NB4 (cell line): ENCODE results near the gene GRIN2D.

Experiments used
- DNase-seq: peaks from one replicate; pipeline ENCODE4 v3.0.0; 2010; ENCODE audit warnings: low read depth
- H3K4me3 ChIP-seq: one replicate; pipeline ENCODE4 v1.5.1; 2011; ENCODE audit warnings: mild to moderate bottlenecking, low read depth, low read length, moderate library complexity
- MYC ChIP-seq: IDR thresholded peaks from 2 replicates; pipeline ENCODE4 v1.6.1; 2011; ENCODE audit warnings: low read depth, low read length
- POLR2A ChIP-seq: IDR thresholded peaks from 2 replicates; pipeline ENCODE4 v1.6.1; 2011; ENCODE audit warnings: mild to moderate bottlenecking; ENCODE audit not compliant: insufficient read length; ENCODE audit errors: extremely low read depth
- TF ChIP-seq, protein P1 (sequence below): IDR thresholded peaks from 2 replicates; pipeline ENCODE4 v1.6.1; 2011; ENCODE audit warnings: low read depth, low read length
- TF ChIP-seq, protein P2 (sequence below): IDR thresholded peaks from one replicate; pipeline ENCODE4 v1.5.1; 2012; ENCODE audit warnings: low read depth, low read length

Gene GRIN2D

GRCh38 chr19:48443256-48443655 lies 49.8 kb downstream of the GRIN2D start:
- TF ChIP-seq, protein P1, sequence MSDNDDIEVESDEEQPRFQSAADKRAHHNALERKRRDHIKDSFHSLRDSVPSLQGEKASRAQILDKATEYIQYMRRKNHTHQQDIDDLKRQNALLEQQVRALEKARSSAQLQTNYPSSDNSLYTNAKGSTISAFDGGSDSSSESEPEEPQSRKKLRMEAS, result no peak
- TF ChIP-seq, protein P2, sequence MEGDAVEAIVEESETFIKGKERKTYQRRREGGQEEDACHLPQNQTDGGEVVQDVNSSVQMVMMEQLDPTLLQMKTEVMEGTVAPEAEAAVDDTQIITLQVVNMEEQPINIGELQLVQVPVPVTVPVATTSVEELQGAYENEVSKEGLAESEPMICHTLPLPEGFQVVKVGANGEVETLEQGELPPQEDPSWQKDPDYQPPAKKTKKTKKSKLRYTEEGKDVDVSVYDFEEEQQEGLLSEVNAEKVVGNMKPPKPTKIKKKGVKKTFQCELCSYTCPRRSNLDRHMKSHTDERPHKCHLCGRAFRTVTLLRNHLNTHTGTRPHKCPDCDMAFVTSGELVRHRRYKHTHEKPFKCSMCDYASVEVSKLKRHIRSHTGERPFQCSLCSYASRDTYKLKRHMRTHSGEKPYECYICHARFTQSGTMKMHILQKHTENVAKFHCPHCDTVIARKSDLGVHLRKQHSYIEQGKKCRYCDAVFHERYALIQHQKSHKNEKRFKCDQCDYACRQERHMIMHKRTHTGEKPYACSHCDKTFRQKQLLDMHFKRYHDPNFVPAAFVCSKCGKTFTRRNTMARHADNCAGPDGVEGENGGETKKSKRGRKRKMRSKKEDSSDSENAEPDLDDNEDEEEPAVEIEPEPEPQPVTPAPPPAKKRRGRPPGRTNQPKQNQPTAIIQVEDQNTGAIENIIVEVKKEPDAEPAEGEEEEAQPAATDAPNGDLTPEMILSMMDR, result no peak
- no peak for TF ChIP-seq POLR2A
- no peak for TF ChIP-seq MYC
- no peak overlapping the region for H3K4me3 ChIP-seq
- peak; percentile 44 for DNase-seq
